Renal cortex interstitium (tissue), 15 donors: ENCODE data around the gene GIPC1. TPM values are rescaled to one million over a fixed set of nuclear protein-coding genes. Genes with fewer than 3 reads are reported as not detected.
A peak's percentile ranks its signal among the peaks of the same experiment; 100 is the strongest.
"Not testable (repeated sequence)": the region's sequence is repeated elsewhere in the genome, so short reads cannot be mapped to it uniquely, and the experiment has no call there.

ENCODE experiments used
- DNase-seq, 11 donors: peaks; one replicate each; pipeline ENCODE4 v3.0.0-alpha.2; 2013; ENCODE audit warnings: low read depth in 9 of 11, low spot score in 4 of 11; ENCODE audit errors: extremely low read depth in 1 of 11
- long read RNA-seq, 16 experiments: transcript quantifications; one replicate each; lab custom pipeline, GENCODE V29; 2026
- polyA plus RNA-seq, 3 donors: library from polyadenylated mRNA; unstranded; fragments of 120-200 nt; gene quantifications; one replicate each; pipeline ENCODE4 v1.2.1, GENCODE V29; 2013; ENCODE audit not compliant: insufficient read length in 3 of 3

GIPC1 gene
- 10 to 100 TPM; 56.0 to 87.9 (median 85.0) TPM for polyA plus RNA-seq
- long read RNA-seq, donor 1, transcript GIPC1-203 (9 exons, 1,926 nt): major isoform, 19 of 28 reads
- long read RNA-seq, donor 1, transcript GIPC1-205 (8 exons, 1,386 nt): minor isoform, 5 of 28 reads
- long read RNA-seq, donor 1, partial matches to known transcripts: 0 of 28 reads
- long read RNA-seq, donor 1, other reads (novel, unspliced or antisense): 0 of 28 reads
- long read RNA-seq, donor 2, transcript GIPC1-203 (9 exons, 1,926 nt): major isoform, 10 of 19 reads
- long read RNA-seq, donor 2, transcript GIPC1-205 (8 exons, 1,386 nt): minor isoform, 6 of 19 reads
- long read RNA-seq, donor 2, partial matches to known transcripts: 0 of 19 reads
- long read RNA-seq, donor 2, other reads (novel, unspliced or antisense): 0 of 19 reads
- long read RNA-seq, donor 3, transcript GIPC1-203 (9 exons, 1,926 nt): major isoform, 30 of 83 reads
- long read RNA-seq, donor 3, transcript GIPC1-205 (8 exons, 1,386 nt): minor isoform, 16 of 83 reads
- long read RNA-seq, donor 3, partial matches to known transcripts: 22 of 83 reads
- long read RNA-seq, donor 3, other reads (novel, unspliced or antisense): 0 of 83 reads
- long read RNA-seq, donor 4, transcript GIPC1-213 (7 exons, 1,068 nt): minor isoform, 6 of 35 reads
- long read RNA-seq, donor 4, transcript GIPC1-203 (9 exons, 1,926 nt): major isoform, 16 of 35 reads
- long read RNA-seq, donor 4, transcript GIPC1-205 (8 exons, 1,386 nt): minor isoform, 7 of 35 reads
- long read RNA-seq, donor 4, partial matches to known transcripts: 0 of 35 reads
- long read RNA-seq, donor 4, other reads (novel, unspliced or antisense): 0 of 35 reads
- long read RNA-seq, donor 5, transcript GIPC1-203 (9 exons, 1,926 nt): major isoform, 27 of 81 reads
- long read RNA-seq, donor 5, transcript GIPC1-205 (8 exons, 1,386 nt): minor isoform, 25 of 81 reads
- long read RNA-seq, donor 5, transcript GIPC1-211 (4 exons, 799 nt): minor isoform, 5 of 81 reads
- long read RNA-seq, donor 5, transcript GIPC1-213 (7 exons, 1,068 nt): minor isoform, 5 of 81 reads
- long read RNA-seq, donor 5, partial matches to known transcripts: 15 of 81 reads
- long read RNA-seq, donor 5, other reads (novel, unspliced or antisense): 0 of 81 reads
- long read RNA-seq, donor 6, transcript GIPC1-211 (4 exons, 799 nt): minor isoform, 5 of 107 reads
- long read RNA-seq, donor 6, transcript GIPC1-205 (8 exons, 1,386 nt): minor isoform, 10 of 107 reads
- long read RNA-seq, donor 6, transcript GIPC1-203 (9 exons, 1,926 nt): major isoform, 15 of 107 reads
- long read RNA-seq, donor 6, partial matches to known transcripts: 30 of 107 reads
- long read RNA-seq, donor 6, other reads (novel, unspliced or antisense): 40 of 107 reads
- long read RNA-seq, donor 7, transcript GIPC1-213 (7 exons, 1,068 nt): minor isoform, 6 of 32 reads
- long read RNA-seq, donor 7, transcript GIPC1-203 (9 exons, 1,926 nt): minor isoform, 6 of 32 reads
- long read RNA-seq, donor 7, transcript GIPC1-205 (8 exons, 1,386 nt): major isoform, 17 of 32 reads
- long read RNA-seq, donor 7, partial matches to known transcripts: 0 of 32 reads
- long read RNA-seq, donor 7, other reads (novel, unspliced or antisense): 0 of 32 reads
- long read RNA-seq, donor 8: 0 reads
- long read RNA-seq, donor 9, transcript GIPC1-203 (9 exons, 1,926 nt): major isoform, 12 of 30 reads
- long read RNA-seq, donor 9, transcript GIPC1-205 (8 exons, 1,386 nt): major isoform, 12 of 30 reads
- long read RNA-seq, donor 9, partial matches to known transcripts: 0 of 30 reads
- long read RNA-seq, donor 9, other reads (novel, unspliced or antisense): 0 of 30 reads
- long read RNA-seq, donor 10, transcript GIPC1-203 (9 exons, 1,926 nt): major isoform, 18 of 31 reads
- long read RNA-seq, donor 10, transcript GIPC1-205 (8 exons, 1,386 nt): minor isoform, 6 of 31 reads
- long read RNA-seq, donor 10, partial matches to known transcripts: 0 of 31 reads
- long read RNA-seq, donor 10, other reads (novel, unspliced or antisense): 0 of 31 reads
- long read RNA-seq, donor 11, transcript GIPC1-203 (9 exons, 1,926 nt): major isoform, 15 of 30 reads
- long read RNA-seq, donor 11, transcript GIPC1-205 (8 exons, 1,386 nt): minor isoform, 10 of 30 reads
- long read RNA-seq, donor 11, partial matches to known transcripts: 0 of 30 reads
- long read RNA-seq, donor 11, other reads (novel, unspliced or antisense): 0 of 30 reads
- long read RNA-seq, donor 12, transcript GIPC1-203 (9 exons, 1,926 nt): major isoform, 16 of 25 reads
- long read RNA-seq, donor 12, transcript GIPC1-205 (8 exons, 1,386 nt): minor isoform, 8 of 25 reads
- long read RNA-seq, donor 12, partial matches to known transcripts: 0 of 25 reads
- long read RNA-seq, donor 12, other reads (novel, unspliced or antisense): 0 of 25 reads
- long read RNA-seq, donor 13: 0 reads
- long read RNA-seq, donor 14, transcript GIPC1-205 (8 exons, 1,386 nt): minor isoform, 11 of 36 reads
- long read RNA-seq, donor 14, transcript GIPC1-203 (9 exons, 1,926 nt): major isoform, 17 of 36 reads
- long read RNA-seq, donor 14, partial matches to known transcripts: 0 of 36 reads
- long read RNA-seq, donor 14, other reads (novel, unspliced or antisense): 0 of 36 reads
- long read RNA-seq, donor 15, transcript GIPC1-203 (9 exons, 1,926 nt): major isoform, 7 of 13 reads
- long read RNA-seq, donor 15, partial matches to known transcripts: 0 of 13 reads
- long read RNA-seq, donor 15, other reads (novel, unspliced or antisense): 0 of 13 reads
- long read RNA-seq, donor 16, transcript GIPC1-203 (9 exons, 1,926 nt): major isoform, 40 of 83 reads
- long read RNA-seq, donor 16, transcript GIPC1-213 (7 exons, 1,068 nt): minor isoform, 8 of 83 reads
- long read RNA-seq, donor 16, transcript GIPC1-205 (8 exons, 1,386 nt): minor isoform, 24 of 83 reads
- long read RNA-seq, donor 16, partial matches to known transcripts: 0 of 83 reads
- long read RNA-seq, donor 16, other reads (novel, unspliced or antisense): 0 of 83 reads

GRCh38 chr19:14496029-14496833 is at the start of gene GIPC1:
GIPC1 (minus strand) TSS chr19:14496127; CDS start chr19:14482976, 13,151 bp downstream.
- DNase-seq: peak; percentile 95 to 99 (median 98)

- no peak for DNase-seq
Measured at GRCh38 chr19:14545716-14546082, 49.8 kb upstream of the GIPC1 start.

GRCh38 chr19:14544977-14545715 is 49.2 kb upstream of the GIPC1 start:
- peak in 2 of 11 donors; percentile 20 to 28 for DNase-seq

- no peak for DNase-seq
Measured at GRCh38 chr19:14544047-14544446, 48.1 kb upstream of the GIPC1 start.

- no peak for DNase-seq
Measured at GRCh38 chr19:14542711-14543328, 46.9 kb upstream of the GIPC1 start.

- not testable (repeated sequence) for DNase-seq
Measured at GRCh38 chr19:14541979-14542378, 46.1 kb upstream of the GIPC1 start.

GRCh38 chr19:14540741-14541525 is 45.0 kb upstream of the GIPC1 start:
- DNase-seq: no peak

- peak in 5 of 11 donors; percentile 44 to 65 (median 51) for DNase-seq
Measured at GRCh38 chr19:14536926-14537692, 41.2 kb upstream of the GIPC1 start.

GRCh38 chr19:14533450-14533849 is 37.5 kb upstream of the GIPC1 start:
- DNase-seq: no peak

GRCh38 chr19:14530506-14530905 is 34.6 kb upstream of the GIPC1 start:
- DNase-seq: no peak

GRCh38 chr19:14530005-14530348 is 34.0 kb upstream of the GIPC1 start:
- peak in 1 of 11 donors; percentile 45 for DNase-seq

GRCh38 chr19:14529254-14530004 is 33.5 kb upstream of the GIPC1 start, which contains the start of gene TECR:
TECR (plus strand) TSS chr19:14529594; CDS start chr19:14529697, 103 bp downstream.
- DNase-seq: peak; percentile 99 to 100 (median 100)
